Dendritic cell treated with granulocyte-macrophage colony-stimulating factor and Interleukin-4, amounts not matched to agents 40 ng/mL and 50 ng/mL, for 4 days (primary cell): ENCODE data around the gene STK32C.
"Not testable (repeated sequence)": the region's sequence is repeated elsewhere in the genome, so short reads cannot be mapped to it uniquely, and the experiment has no call there.

ENCODE experiments used
- H3K27ac Mint-ChIP-seq: one replicate; pipeline ENCODE4 v1.8.0; 2022; ENCODE audit warnings: mild to moderate bottlenecking, mixed read lengths
- H3K27me3 Mint-ChIP-seq: one replicate; pipeline ENCODE4 v1.8.0; 2022; ENCODE audit warnings: mild to moderate bottlenecking, mixed read lengths
- H3K36me3 Mint-ChIP-seq: one replicate; pipeline ENCODE4 v1.8.0; 2022; ENCODE audit warnings: low read depth, mixed read lengths
- H3K4me1 Mint-ChIP-seq: one replicate; pipeline ENCODE4 v1.8.0; 2022; ENCODE audit warnings: low read depth, mixed read lengths
- H3K4me3 Mint-ChIP-seq: one replicate; pipeline ENCODE4 v1.8.0; 2022; ENCODE audit warnings: mild to moderate bottlenecking, moderate library complexity, mixed read lengths
- H3K9me3 Mint-ChIP-seq: one replicate; pipeline ENCODE4 v1.8.0; 2022; ENCODE audit warnings: mixed read lengths
- intact Hi-C: fragments of 100-400 bp; cut with micrococcal nuclease; formaldehyde crosslinking; loops from one replicate; pipeline ENCODE4 v1.15.0; 2022

STK32C gene

GRCh38 chr10:132227851-132228390, 79.8 kb downstream of the STK32C start:
- Mint-ChIP-seq H3K4me1 (no peaks in the 10 kb centered on the region), H3K27me3 (no peaks in the 10 kb centered on the region), H3K36me3 (peaks cover 59% of the 10 kb centered on the region), H3K4me3 (no peak overlapping the region), H3K9me3 (no peaks in the 10 kb centered on the region), H3K27ac (peak overlapping the region; percentile 82)
- intact Hi-C loops, result loop anchor here (10.0 kb wide), 1 partner anchor 407 kb away; no protein-coding TSS in a partner anchor

GRCh38 chr10:132226586-132227405, 81.0 kb downstream of the STK32C start:
- Mint-ChIP-seq H3K9me3 (no peaks in the 10 kb centered on the region), H3K27ac (peak overlapping the region; percentile 82)
- intact Hi-C loops, result loop anchor here (10.0 kb wide), 1 partner anchor 408 kb away; no protein-coding TSS in a partner anchor

GRCh38 chr10:132225849-132226205, 81.9 kb downstream of the STK32C start:
- Mint-ChIP-seq H3K4me1 (peaks cover 1% of the 10 kb centered on the region), H3K9me3 (no peaks in the 10 kb centered on the region), H3K36me3 (peaks cover 80% of the 10 kb centered on the region), H3K27me3 (no peaks in the 10 kb centered on the region), H3K27ac (peak overlapping the region; percentile 82), H3K4me3 (peak overlapping the region; percentile 51)
- intact Hi-C loops, result loop anchor here (10.0 kb wide), 1 partner anchor 409 kb away; no protein-coding TSS in a partner anchor

More at GRCh38 chr10:132226586-132227405, 81.0 kb downstream of the STK32C start:
- H3K36me3 Mint-ChIP-seq, result peaks cover 70% of the 10 kb centered on the region
- H3K27me3 Mint-ChIP-seq, result no peaks in the 10 kb centered on the region
- H3K4me1 Mint-ChIP-seq, result no peaks in the 10 kb centered on the region
- H3K4me3 Mint-ChIP-seq, result no peak overlapping the region

GRCh38 chr10:132225073-132225848, 82.5 kb downstream of the STK32C start:
- Mint-ChIP-seq H3K27me3 (no peaks in the 10 kb centered on the region), H3K4me3 (peak overlapping the region; percentile 51), H3K9me3 (no peaks in the 10 kb centered on the region), H3K27ac (peak overlapping the region; percentile 82), H3K4me1 (peaks cover 6% of the 10 kb centered on the region), H3K36me3 (peaks cover 85% of the 10 kb centered on the region)
- intact Hi-C loops, result loop anchor here (10.0 kb wide), 1 partner anchor 410 kb away; no protein-coding TSS in a partner anchor

GRCh38 chr10:132224343-132225072, 83.2 kb downstream of the STK32C start:
- Mint-ChIP-seq H3K27me3 (no peaks in the 10 kb centered on the region), H3K36me3 (peaks cover 91% of the 10 kb centered on the region), H3K4me3 (peak overlapping the region; percentile 48), H3K9me3 (no peaks in the 10 kb centered on the region), H3K4me1 (peaks cover 6% of the 10 kb centered on the region), H3K27ac (peak overlapping the region; percentile 82)
- intact Hi-C loops, result loop anchor here (10.0 kb wide), 1 partner anchor 410 kb away; no protein-coding TSS in a partner anchor

GRCh38 chr10:132223611-132224342, 84.0 kb downstream of the STK32C start:
- peak overlapping the region; percentile 32 for H3K4me3 Mint-ChIP-seq
- peaks cover 91% of the 10 kb centered on the region for H3K36me3 Mint-ChIP-seq
- H3K4me1 Mint-ChIP-seq, result peaks cover 6% of the 10 kb centered on the region
- H3K9me3 Mint-ChIP-seq, result no peaks in the 10 kb centered on the region
- H3K27ac Mint-ChIP-seq, result peak overlapping the region; percentile 82
- no peaks in the 10 kb centered on the region for H3K27me3 Mint-ChIP-seq
- intact Hi-C loops, result loop anchor here (1.0 to 10.0 kb wide), 3 partner anchors 129 to 411 kb away; no protein-coding TSS in a partner anchor

GRCh38 chr10:132223156-132223590, 84.6 kb downstream of the STK32C start:
- Mint-ChIP-seq H3K27ac (peak overlapping the region; percentile 82), H3K4me3 (peak overlapping the region; percentile 52)
- intact Hi-C loops, result loop anchor here (1.0 to 10.0 kb wide), 3 partner anchors 129 to 412 kb away; no protein-coding TSS in a partner anchor

GRCh38 chr10:132222726-132223125, 85.0 kb downstream of the STK32C start:
- Mint-ChIP-seq H3K9me3 (peaks cover 3% of the 10 kb centered on the region), H3K27me3 (no peaks in the 10 kb centered on the region), H3K36me3 (peaks cover 91% of the 10 kb centered on the region), H3K4me1 (peaks cover 6% of the 10 kb centered on the region), H3K4me3 (no peak overlapping the region), H3K27ac (peak overlapping the region; percentile 82)
- intact Hi-C loops, result loop anchor here (1.0 to 10.0 kb wide), 3 partner anchors 130 to 412 kb away; no protein-coding TSS in a partner anchor

More at GRCh38 chr10:132223156-132223590, 84.6 kb downstream of the STK32C start:
- Mint-ChIP-seq H3K27me3 (no peaks in the 10 kb centered on the region), H3K4me1 (peaks cover 6% of the 10 kb centered on the region), H3K36me3 (peaks cover 92% of the 10 kb centered on the region), H3K9me3 (no peaks in the 10 kb centered on the region)

GRCh38 chr10:132220996-132221395, 86.8 kb downstream of the STK32C start:
- H3K4me3 Mint-ChIP-seq, H3K4me1 Mint-ChIP-seq, H3K27me3 Mint-ChIP-seq, H3K27ac Mint-ChIP-seq: not testable (repeated sequence)
- Mint-ChIP-seq H3K36me3 (peaks cover 96% of the 10 kb centered on the region), H3K9me3 (peaks cover 16% of the 10 kb centered on the region)
- intact Hi-C loops, result loop anchor here (10.0 kb wide), 1 partner anchor 414 kb away; no protein-coding TSS in a partner anchor

GRCh38 chr10:132220061-132220460, 87.7 kb downstream of the STK32C start:
- H3K9me3 Mint-ChIP-seq, result peaks cover 26% of the 10 kb centered on the region
- peaks cover 6% of the 10 kb centered on the region for H3K4me1 Mint-ChIP-seq
- intact Hi-C loops, result loop anchor here (10.0 kb wide), 1 partner anchor 415 kb away; no protein-coding TSS in a partner anchor
- peaks cover 98% of the 10 kb centered on the region for H3K36me3 Mint-ChIP-seq
- H3K4me3 Mint-ChIP-seq, result no peak overlapping the region
- H3K27ac Mint-ChIP-seq, result no peak overlapping the region
- no peaks in the 10 kb centered on the region for H3K27me3 Mint-ChIP-seq

GRCh38 chr10:132219486-132219885, 88.3 kb downstream of the STK32C start:
- Mint-ChIP-seq H3K4me3 (no peak overlapping the region), H3K9me3 (peaks cover 27% of the 10 kb centered on the region), H3K4me1 (peaks cover 6% of the 10 kb centered on the region), H3K27me3 (no peaks in the 10 kb centered on the region), H3K27ac (no peak overlapping the region), H3K36me3 (peaks cover 98% of the 10 kb centered on the region)
- intact Hi-C loops, result no loop called here

GRCh38 chr10:132216441-132216840, 91.3 kb downstream of the STK32C start:
- intact Hi-C loops, H3K27me3 Mint-ChIP-seq, H3K27ac Mint-ChIP-seq, H3K4me1 Mint-ChIP-seq, H3K4me3 Mint-ChIP-seq: not testable (repeated sequence)
- Mint-ChIP-seq H3K9me3 (peaks cover 41% of the 10 kb centered on the region), H3K36me3 (peaks cover 99% of the 10 kb centered on the region)
